MCF 10A (cell line): ENCODE measurements around the gene ONECUT1. TPM values are rescaled to one million over a fixed set of nuclear protein-coding genes. Genes with fewer than 3 reads are reported as not detected.

ENCODE experiments used
- BruUV-seq: library from RNA; stranded (reverse); fragments of 400-500 nt; replicated peaks from 2 replicates; lab custom pipeline; 2021; lab: Mats Ljungman, UMichigan
- CTCF ChIA-PET: fragments of 300-600 bp; sonication (Branson Sonifier 250); formaldehyde crosslinking; extraction: SDS; loops from one replicate; lab custom pipeline; 2021; ENCODE audit warnings: antibody characterized with exemption, inconsistent platforms; lab: Yijun Ruan, JAX
- POLR2A ChIA-PET: fragments of 300-600, 350-650 bp; sonication (Branson Sonifier 250); formaldehyde crosslinking; extraction: SDS; loops from one replicate; lab custom pipeline; 2020; ENCODE audit warnings: antibody characterized with exemption, inconsistent platforms; lab: Yijun Ruan, JAX
- DNase-seq: peaks from one replicate; pipeline ENCODE4 v3.0.0-alpha.2; 2018; ENCODE audit not compliant: unreplicated experiment
- H3K27ac Mint-ChIP-seq: one replicate; pipeline ENCODE4 v1.8.0; 2022; ENCODE audit warnings: mild to moderate bottlenecking, low read depth, mixed read lengths; ENCODE audit not compliant: unreplicated experiment
- H3K27me3 Mint-ChIP-seq: one replicate; pipeline ENCODE4 v1.8.0; 2022; ENCODE audit warnings: mixed read lengths; ENCODE audit not compliant: insufficient read depth, unreplicated experiment
- H3K36me3 Mint-ChIP-seq: one replicate; pipeline ENCODE4 v1.8.0; 2022; ENCODE audit warnings: mild to moderate bottlenecking, moderate library complexity, mixed read lengths; ENCODE audit not compliant: insufficient read depth, unreplicated experiment
- H3K4me1 Mint-ChIP-seq: one replicate; pipeline ENCODE4 v1.8.0; 2022; ENCODE audit warnings: mixed read lengths; ENCODE audit not compliant: insufficient read depth, unreplicated experiment
- H3K4me3 Mint-ChIP-seq: one replicate; pipeline ENCODE4 v1.8.0; 2022; ENCODE audit warnings: mild to moderate bottlenecking, moderate library complexity, mixed read lengths; ENCODE audit not compliant: unreplicated experiment
- H3K9me3 Mint-ChIP-seq: one replicate; pipeline ENCODE4 v1.8.0; 2022; ENCODE audit warnings: mixed read lengths; ENCODE audit not compliant: unreplicated experiment
- CTCF ChIP-seq: fragments of 200-600 bp; IDR thresholded peaks from one replicate; pipeline ENCODE4 v1.8.0; 2022; ENCODE audit warnings: antibody characterized with exemption, mild to moderate bottlenecking; ENCODE audit not compliant: unreplicated experiment
- intact Hi-C: fragments of 100-400 bp; cut with micrococcal nuclease; formaldehyde crosslinking; loops from 2 replicates; pipeline ENCODE4 v1.14.1; 2022
- total RNA-seq: library from RNA; stranded (reverse); gene quantifications from 2 replicates; pipeline ENCODE4 v1.2.3, GENCODE V29; 2022

The ONECUT1 gene
- total RNA-seq, 1 experiment from 2014 or later, result not detected

GRCh38 chr15:52759969-52760368 lies 30.2 kb downstream of the ONECUT1 start:
- DNase-seq, result no peak
- no peaks in the 10 kb centered on the region for H3K4me1 Mint-ChIP-seq
- no TSS peak for BruUV-seq
- TF ChIP-seq CTCF, result no peak
- H3K27me3 Mint-ChIP-seq, result peaks cover 83% of the 10 kb centered on the region
- H3K27ac Mint-ChIP-seq, result no peak overlapping the region
- POLR2A ChIA-PET, result no interaction called here
- H3K36me3 Mint-ChIP-seq, result no peaks in the 10 kb centered on the region
- no peak overlapping the region for H3K4me3 Mint-ChIP-seq
- CTCF ChIA-PET, result no interaction called here
- intact Hi-C loops, result no loop called here
- no peaks in the 10 kb centered on the region for H3K9me3 Mint-ChIP-seq

GRCh38 chr15:52757496-52757895 lies 32.6 kb downstream of the ONECUT1 start:
- BruUV-seq, result no TSS peak
- no peaks in the 10 kb centered on the region for H3K4me1 Mint-ChIP-seq
- H3K27me3 Mint-ChIP-seq, result peaks cover 91% of the 10 kb centered on the region
- no peak for TF ChIP-seq CTCF
- CTCF ChIA-PET, result interaction anchor here (0.5 kb wide), 1 partner anchor 319 kb away, joined by 3 read pairs; no protein-coding TSS in a partner anchor
- POLR2A ChIA-PET, result no interaction called here
- no peak overlapping the region for H3K4me3 Mint-ChIP-seq
- H3K27ac Mint-ChIP-seq, result no peak overlapping the region
- no peak for DNase-seq
- H3K36me3 Mint-ChIP-seq, result no peaks in the 10 kb centered on the region
- intact Hi-C loops, result no loop called here
- no peaks in the 10 kb centered on the region for H3K9me3 Mint-ChIP-seq

GRCh38 chr15:52751522-52751921 lies 38.6 kb downstream of the ONECUT1 start:
- H3K27me3 Mint-ChIP-seq, result peaks cover 69% of the 10 kb centered on the region
- intact Hi-C loops, result no loop called here
- no peaks in the 10 kb centered on the region for H3K4me1 Mint-ChIP-seq
- no peak for TF ChIP-seq CTCF
- H3K9me3 Mint-ChIP-seq, result no peaks in the 10 kb centered on the region
- no peak for DNase-seq
- POLR2A ChIA-PET, result no interaction called here
- H3K36me3 Mint-ChIP-seq, result no peaks in the 10 kb centered on the region
- CTCF ChIA-PET, result no interaction called here
- no peak overlapping the region for H3K27ac Mint-ChIP-seq
- BruUV-seq, result no TSS peak
- H3K4me3 Mint-ChIP-seq, result no peak overlapping the region

- H3K4me1 Mint-ChIP-seq, result no peaks in the 10 kb centered on the region
- H3K9me3 Mint-ChIP-seq, result no peaks in the 10 kb centered on the region
- POLR2A ChIA-PET, result interaction anchor here (0.7 kb wide), 1 partner anchor 17 kb away, joined by 3 read pairs; no protein-coding TSS in a partner anchor
- H3K36me3 Mint-ChIP-seq, result no peaks in the 10 kb centered on the region
- BruUV-seq, result no TSS peak
- no peak overlapping the region for H3K4me3 Mint-ChIP-seq
- H3K27me3 Mint-ChIP-seq, result peaks cover 47% of the 10 kb centered on the region
- CTCF ChIA-PET, result interaction anchor here (1.5 kb wide), 1 partner anchor 16 kb away, joined by 4 read pairs; no protein-coding TSS in a partner anchor
- no peak for DNase-seq
- intact Hi-C loops, result no loop called here
- no peak for TF ChIP-seq CTCF
- H3K27ac Mint-ChIP-seq, result no peak overlapping the region
Measured at GRCh38 chr15:52749258-52749657, 40.9 kb downstream of the ONECUT1 start.
